Hepatocyte (in vitro differentiated cells): Measurements from ENCODE around the gene PMPCB. TPM values are rescaled to one million over a fixed set of nuclear protein-coding genes. Genes with fewer than 3 reads are reported as not detected.
A peak's percentile ranks its signal among the peaks of the same experiment; 100 is the strongest.

ENCODE experiments used
- DNase-seq: peaks from one replicate; pipeline ENCODE4 v3.0.0-alpha.2; 2016; ENCODE audit warnings: low spot score
- H2AFZ ChIP-seq: fragments of 200-600 bp; sonication (generic); 2 replicates; pipeline ENCODE4 v1.6.0; 2016; ENCODE audit warnings: antibody characterized with exemption, mild to moderate bottlenecking
- H3K27ac ChIP-seq: fragments of 200-600 bp; sonication (generic); 2 replicates; pipeline ENCODE4 v1.5.1; 2016; ENCODE audit warnings: mild to moderate bottlenecking
- H3K27me3 ChIP-seq: fragments of 200-600 bp; sonication (generic); 2 replicates; pipeline ENCODE4 v1.6.1; 2016
- H3K36me3 ChIP-seq: fragments of 200-600 bp; sonication (generic); replicated peaks from 2 replicates; pipeline ENCODE4 v1.5.1; 2016; ENCODE audit warnings: low read depth; ENCODE audit not compliant: insufficient read depth
- H3K4me1 ChIP-seq: fragments of 200-600 bp; sonication (generic); 2 replicates; pipeline ENCODE4 v1.5.1; 2016; ENCODE audit warnings: mild to moderate bottlenecking, moderate library complexity; ENCODE audit not compliant: insufficient read depth
- H3K4me2 ChIP-seq: fragments of 200-600 bp; sonication (generic); 2 replicates; pipeline ENCODE4 v1.6.0; 2016
- H3K4me3 ChIP-seq: fragments of 200-600 bp; sonication (generic); 2 replicates; pipeline ENCODE4 v1.5.1; 2016; ENCODE audit warnings: mild to moderate bottlenecking
- H3K79me2 ChIP-seq: fragments of 200-600 bp; sonication (generic); 2 replicates; pipeline ENCODE4 v1.6.0; 2017; ENCODE audit warnings: mild to moderate bottlenecking
- H3K9me2 ChIP-seq: fragments of 200-600 bp; sonication (generic); replicated peaks from 2 replicates; pipeline ENCODE4 v1.6.0; 2017; ENCODE audit warnings: mild to moderate bottlenecking; ENCODE audit not compliant: insufficient read depth
- H3K9me3 ChIP-seq: fragments of 200-600 bp; sonication (generic); 2 replicates; pipeline ENCODE4 v1.5.1; 2016; ENCODE audit warnings: low read depth, mild to moderate bottlenecking
- H4K20me1 ChIP-seq: fragments of 200-600 bp; sonication (generic); 2 replicates; pipeline ENCODE4 v1.6.0; 2016; ENCODE audit warnings: mild to moderate bottlenecking; ENCODE audit not compliant: insufficient read depth, poor library complexity, severe bottlenecking
- EZH2 ChIP-seq: fragments of 200-600 bp; sonication (generic); IDR thresholded peaks from 2 replicates; pipeline ENCODE4 v1.6.1; 2016; ENCODE audit warnings: antibody characterized with exemption, mild to moderate bottlenecking, borderline replicate concordance
- EZH2phosphoT487 ChIP-seq: fragments of 200-600 bp; sonication (generic); IDR thresholded peaks from one replicate; pipeline ENCODE4 v1.6.1; 2018; ENCODE audit warnings: antibody characterized with exemption, mild to moderate bottlenecking, low read depth, moderate library complexity; ENCODE audit not compliant: unreplicated experiment, severe bottlenecking
- WGBS: methylation state at CpG from one replicate; pipeline ENCODE4 v1.1.6; 2016; ENCODE audit warnings: low lambda C conversion rate; ENCODE audit errors: missing lambda C conversion rate; 5-methylcytosine and 5-hydroxymethylcytosine counted together
- polyA plus RNA-seq: library from polyadenylated mRNA; unstranded; fragments of >200 nt; fragmentation: Nextera tagmentation; extraction: Ambion mirVana; gene quantifications from 2 replicates; pipeline ENCODE4 v1.2.1, GENCODE V29; 2016
- total RNA-seq: library from RNA; depleted of rRNA; stranded (reverse); fragments of >200 nt; gene quantifications from 2 replicates; pipeline ENCODE4 v1.2.3, GENCODE V29; 2014
- TF ChIP-seq, protein P1 (sequence below): fragments of 200-600 bp; sonication (generic); IDR thresholded peaks from 2 replicates; pipeline ENCODE4 v1.5.1; 2016; ENCODE audit warnings: antibody characterized with exemption, mild to moderate bottlenecking; ENCODE audit not compliant: poor library complexity

Gene PMPCB
- total and polyA plus RNA-seq, 2 experiments from 2014 or later = 63.0 to 67.6 TPM

GRCh38 chr7:103336761-103337160 lies 39.5 kb downstream of the PMPCB start:
- Histone ChIP-seq H4K20me1 (no peaks in the 10 kb centered on the region), H2AFZ (no peak overlapping the region), H3K27me3 (no peaks in the 10 kb centered on the region), H3K27ac (no peak overlapping the region), H3K36me3 (peaks cover 3% of the 10 kb centered on the region), H3K4me3 (no peak overlapping the region), H3K4me1 (no peaks in the 10 kb centered on the region), H3K79me2 (peaks cover 43% of the 10 kb centered on the region), H3K9me3 (no peaks in the 10 kb centered on the region), H3K4me2 (no peak overlapping the region), H3K9me2 (no peaks in the 10 kb centered on the region)
- TF ChIP-seq EZH2 = no peak
- TF ChIP-seq, protein P1, sequence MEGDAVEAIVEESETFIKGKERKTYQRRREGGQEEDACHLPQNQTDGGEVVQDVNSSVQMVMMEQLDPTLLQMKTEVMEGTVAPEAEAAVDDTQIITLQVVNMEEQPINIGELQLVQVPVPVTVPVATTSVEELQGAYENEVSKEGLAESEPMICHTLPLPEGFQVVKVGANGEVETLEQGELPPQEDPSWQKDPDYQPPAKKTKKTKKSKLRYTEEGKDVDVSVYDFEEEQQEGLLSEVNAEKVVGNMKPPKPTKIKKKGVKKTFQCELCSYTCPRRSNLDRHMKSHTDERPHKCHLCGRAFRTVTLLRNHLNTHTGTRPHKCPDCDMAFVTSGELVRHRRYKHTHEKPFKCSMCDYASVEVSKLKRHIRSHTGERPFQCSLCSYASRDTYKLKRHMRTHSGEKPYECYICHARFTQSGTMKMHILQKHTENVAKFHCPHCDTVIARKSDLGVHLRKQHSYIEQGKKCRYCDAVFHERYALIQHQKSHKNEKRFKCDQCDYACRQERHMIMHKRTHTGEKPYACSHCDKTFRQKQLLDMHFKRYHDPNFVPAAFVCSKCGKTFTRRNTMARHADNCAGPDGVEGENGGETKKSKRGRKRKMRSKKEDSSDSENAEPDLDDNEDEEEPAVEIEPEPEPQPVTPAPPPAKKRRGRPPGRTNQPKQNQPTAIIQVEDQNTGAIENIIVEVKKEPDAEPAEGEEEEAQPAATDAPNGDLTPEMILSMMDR = no peak
- no peak for TF ChIP-seq EZH2phosphoT487
- 90% methylated on average over 2 of the region's 2 CpGs for WGBS
- DNase-seq = no peak

DNA sequence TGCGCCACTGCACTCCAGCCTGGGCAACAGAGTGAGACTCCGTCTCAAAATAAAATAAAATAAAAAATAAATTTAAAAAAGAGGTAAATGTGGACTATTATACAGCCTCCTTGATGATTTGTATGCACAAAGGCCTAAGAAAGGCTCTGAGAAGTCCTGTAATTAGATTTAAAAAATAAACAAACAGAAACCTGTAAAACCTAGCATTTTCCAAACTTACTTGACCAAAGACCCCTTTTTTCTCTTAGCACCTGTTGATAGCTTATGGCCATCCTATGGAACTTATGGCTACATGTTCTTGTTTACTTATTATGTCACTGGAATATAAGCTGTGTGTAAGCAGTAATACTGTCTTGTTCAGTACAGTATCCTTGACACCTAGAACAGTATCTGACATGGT lies 41.6 kb downstream of the PMPCB start:
- Histone ChIP-seq H3K4me3 (no peak overlapping the region), H3K9me2 (no peaks in the 10 kb centered on the region), H2AFZ (no peak overlapping the region), H4K20me1 (no peaks in the 10 kb centered on the region), H3K4me1 (peaks cover 11% of the 10 kb centered on the region), H3K27me3 (no peaks in the 10 kb centered on the region), H3K9me3 (no peaks in the 10 kb centered on the region), H3K4me2 (no peak overlapping the region), H3K27ac (no peak overlapping the region), H3K36me3 (peaks cover 3% of the 10 kb centered on the region), H3K79me2 (peaks cover 64% of the 10 kb centered on the region)
- TF ChIP-seq, protein P1 = no peak
- TF ChIP-seq EZH2phosphoT487 (no peak), EZH2 (no peak)
- 96% methylated on average over 2 of the region's 2 CpGs for WGBS
- DNase-seq = no peak

DNA sequence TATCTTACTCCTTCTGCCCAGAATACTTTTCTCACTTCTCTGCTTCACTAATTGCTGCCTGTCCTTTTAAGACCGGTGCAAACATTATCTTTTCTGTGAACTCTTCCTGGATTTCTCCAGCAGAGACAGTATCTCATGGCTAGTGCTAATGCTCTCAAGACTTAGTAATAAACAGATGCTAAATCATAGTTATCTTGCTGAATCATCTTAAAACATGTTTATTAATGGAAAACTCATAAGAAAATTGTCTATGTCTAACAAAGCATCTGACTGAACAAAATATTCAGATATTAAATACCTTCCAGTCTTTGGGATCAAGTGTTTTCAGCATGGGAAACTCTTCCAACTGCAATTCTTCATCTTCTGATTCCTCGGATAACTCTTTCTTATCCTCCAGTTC lies 44.2 kb downstream of the PMPCB start:
- WGBS = 90% methylated on average over 2 of the region's 2 CpGs
- peaks cover 70% of the 10 kb centered on the region for H3K79me2 ChIP-seq
- no peaks in the 10 kb centered on the region for H3K9me2 ChIP-seq
- no peak overlapping the region for H3K4me2 ChIP-seq
- peaks cover 3% of the 10 kb centered on the region for H3K36me3 ChIP-seq
- no peak for TF ChIP-seq EZH2
- TF ChIP-seq EZH2phosphoT487 = no peak
- TF ChIP-seq, protein P1 = no peak
- no peak overlapping the region for H3K4me3 ChIP-seq
- no peak overlapping the region for H2AFZ ChIP-seq
- no peaks in the 10 kb centered on the region for H3K9me3 ChIP-seq
- no peak for DNase-seq
- H3K27ac ChIP-seq = no peak overlapping the region
- no peaks in the 10 kb centered on the region for H3K27me3 ChIP-seq
- peaks cover 11% of the 10 kb centered on the region for H3K4me1 ChIP-seq
- H4K20me1 ChIP-seq = no peaks in the 10 kb centered on the region

DNA sequence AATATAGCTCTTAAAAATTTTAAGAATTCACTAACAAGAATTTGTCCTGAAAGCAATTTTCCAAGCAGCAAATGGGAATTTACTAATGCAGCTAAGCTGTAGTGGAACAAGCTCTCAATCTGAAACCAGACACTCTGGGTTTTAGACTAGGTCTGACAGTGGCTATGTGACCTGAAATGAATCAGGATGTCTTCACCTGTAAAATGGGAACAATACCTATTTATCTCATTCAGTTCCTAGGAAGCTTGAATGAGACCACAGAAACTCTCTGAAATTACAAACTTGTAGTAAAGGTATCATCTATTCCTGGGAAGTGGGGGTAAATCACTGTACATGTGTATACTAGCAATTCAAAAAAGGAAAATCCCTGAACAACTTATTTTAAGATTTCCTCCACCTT lies 46.1 kb downstream of the PMPCB start:
- H3K4me1 ChIP-seq = peaks cover 11% of the 10 kb centered on the region
- H4K20me1 ChIP-seq = peaks cover 3% of the 10 kb centered on the region
- TF ChIP-seq, protein P1 = no peak
- TF ChIP-seq EZH2phosphoT487 (no peak), EZH2 (no peak)
- peaks cover 68% of the 10 kb centered on the region for H3K79me2 ChIP-seq
- H3K9me3 ChIP-seq = no peaks in the 10 kb centered on the region
- H3K4me3 ChIP-seq = peak overlapping the region; percentile 78
- peak overlapping the region; percentile 97 for H2AFZ ChIP-seq
- peak overlapping the region; percentile 78 for H3K4me2 ChIP-seq
- no peaks in the 10 kb centered on the region for H3K27me3 ChIP-seq
- peak overlapping the region; percentile 95 for H3K27ac ChIP-seq
- no peaks in the 10 kb centered on the region for H3K36me3 ChIP-seq
- H3K9me2 ChIP-seq = no peaks in the 10 kb centered on the region
- no peak for DNase-seq
